HCT116 (cell line): Measurements from ENCODE around the gene CDKL1. TPM values are rescaled to one million over a fixed set of nuclear protein-coding genes. Genes with fewer than 3 reads are reported as not detected.

Source experiments
- ATAC-seq: fragments of 200-7000 bp; cut with Tn5 transposase; 2 replicates; pipeline ENCODE4 v1.9.1; 2020; ENCODE audit warnings: mild to moderate bottlenecking, moderate library complexity
- Bru-seq: library from RNA; stranded (reverse); fragments of 400-500 nt; gene quantifications from one replicate; lab custom pipeline; 2021; lab: Mats Ljungman, UMichigan
- BruChase-seq, 2 experiments: library from RNA; stranded (reverse); fragments of 400-500 nt; gene quantifications; one replicate each; lab custom pipeline; 2021; lab: Mats Ljungman, UMichigan
- BruUV-seq: library from RNA; stranded (reverse); fragments of 400-500 nt; replicated peaks from 2 replicates; lab custom pipeline; 2021; lab: Mats Ljungman, UMichigan
- CTCF ChIA-PET: fragments of 300-600 bp; sonication (Branson Sonifier 250); formaldehyde crosslinking; loops from one replicate; lab custom pipeline; 2021; ENCODE audit warnings: antibody characterized with exemption; lab: Charles Lee
- POLR2A ChIA-PET: fragments of 300-600, 350-600 bp; sonication (Branson Sonifier 250); formaldehyde crosslinking; loops from one replicate; lab custom pipeline; 2021; ENCODE audit warnings: antibody characterized with exemption; lab: Charles Lee
- RAD21 ChIA-PET, 2 experiments: fragments of 300-600 bp; sonication (Branson Sonifier 250); formaldehyde crosslinking; loops; one replicate each; lab custom pipeline; 2023; ENCODE audit warnings: low total read pairs in 2 of 2; ENCODE audit not compliant: uncharacterized antibody in 2 of 2, unreplicated experiment in 2 of 2, low non-redundant PET in 1 of 2; lab: Charles Lee
- DNase-seq: peaks from one replicate; pipeline ENCODE4 v3.0.0-alpha.2; 2010; ENCODE audit warnings: low read depth, low spot score
- H2AFZ ChIP-seq: fragments of 200-600 bp; shearing (Covaris generic), sonication (generic); 2 replicates; pipeline ENCODE4 v1.6.1; 2017; ENCODE audit warnings: low read depth, mixed run types, mixed read lengths, antibody characterized with exemption, low read length; ENCODE audit not compliant: poor library complexity, severe bottlenecking
- H3K27ac ChIP-seq: 2 replicates; pipeline ENCODE4 v1.5.1; 2012; ENCODE audit warnings: low read depth, low read length
- H3K27me3 ChIP-seq: fragments of 200-600 bp; sonication (generic); 2 replicates; pipeline ENCODE4 v1.6.1; 2016; ENCODE audit warnings: mixed run types, low read length, mixed read lengths; ENCODE audit not compliant: insufficient read depth
- H3K36me3 ChIP-seq, 2 experiments: fragments of 200-500 bp in 1 of 2; fragments of 200-600 bp in 1 of 2; sonication (Bioruptor generic) in 1 of 2; sonication (generic) in 1 of 2; 2 replicates each; pipeline versions ENCODE4 v1.5.1 to v1.6.1; 2014 to 2016; ENCODE audit warnings: low read length in 2 of 2, inconsistent platforms in 1 of 2, mixed read lengths in 1 of 2, mixed run types in 1 of 2; ENCODE audit not compliant: insufficient read depth in 2 of 2, control insufficient read depth in 1 of 2
- H3K4me1 ChIP-seq, 2 experiments: fragments of 200-600 bp in 1 of 2; sonication (generic) in 1 of 2; 2 replicates each; pipeline versions ENCODE4 v1.5.1 to v1.6.1; 2012 to 2017; ENCODE audit warnings: low read length in 2 of 2, inconsistent platforms in 1 of 2, mild to moderate bottlenecking in 1 of 2, mixed read lengths in 1 of 2, mixed run types in 1 of 2, moderate library complexity in 1 of 2; ENCODE audit not compliant: insufficient read depth in 2 of 2, control insufficient read depth in 1 of 2
- H3K4me2 ChIP-seq: fragments of 200-600 bp; sonication (generic); 2 replicates; pipeline ENCODE4 v1.6.1; 2017; ENCODE audit warnings: mixed run types, low read length, mixed read lengths
- H3K4me3 ChIP-seq, 2 experiments: fragments of 200-600 bp in 1 of 2; sonication (generic) in 1 of 2; replicated peaks in 1 of 2; 2 replicates each; pipeline ENCODE4 v1.5.1; 2011 to 2016; ENCODE audit warnings: low read length in 2 of 2, control low read depth in 1 of 2, low read depth in 1 of 2, mild to moderate bottlenecking in 1 of 2, mixed read lengths in 1 of 2, mixed run types in 1 of 2
- H3K79me2 ChIP-seq: fragments of 200-600 bp; sonication (generic); 2 replicates; pipeline ENCODE4 v1.6.1; 2017; ENCODE audit warnings: mild to moderate bottlenecking, mixed run types, low read length, moderate library complexity, mixed read lengths; ENCODE audit not compliant: insufficient read depth
- H3K9ac ChIP-seq: fragments of 200-600 bp; sonication (generic); 2 replicates; pipeline ENCODE4 v1.6.1; 2016; ENCODE audit warnings: low read length, mixed read lengths
- H3K9me2 ChIP-seq: fragments of 200-600 bp; sonication (generic), shearing (Covaris generic); 2 replicates; pipeline ENCODE4 v1.6.1; 2017; ENCODE audit warnings: mixed run types, mild to moderate bottlenecking, moderate library complexity; ENCODE audit not compliant: insufficient read depth
- H3K9me3 ChIP-seq, 2 experiments: fragments of 200-500 bp in 1 of 2; fragments of 200-600 bp in 1 of 2; sonication (Bioruptor generic) in 1 of 2; sonication (generic) in 1 of 2; 2 replicates each; pipeline ENCODE4 v1.6.1; 2014 to 2017; ENCODE audit warnings: low read length in 2 of 2, mixed read lengths in 2 of 2, inconsistent platforms in 1 of 2, low read depth in 1 of 2, mild to moderate bottlenecking in 1 of 2, mixed run types in 1 of 2, moderate library complexity in 1 of 2; ENCODE audit not compliant: control insufficient read depth in 1 of 2, insufficient read depth in 1 of 2
- H4K20me1 ChIP-seq: fragments of 200-600 bp; sonication (generic), shearing (Covaris generic); 2 replicates; pipeline ENCODE4 v1.6.1; 2017; ENCODE audit warnings: mixed run types, mild to moderate bottlenecking, moderate library complexity; ENCODE audit not compliant: insufficient read depth
- POLR2A ChIP-seq: IDR thresholded peaks from 2 replicates; pipeline ENCODE4 v1.7.0; 2011; ENCODE audit warnings: borderline replicate concordance; ENCODE audit not compliant: insufficient read depth, insufficient read length; ENCODE audit errors: extremely low read depth
- SIN3A ChIP-seq: IDR thresholded peaks from 2 replicates; pipeline ENCODE4 v1.6.1; 2012; ENCODE audit warnings: low read depth
- ZFX ChIP-seq: fragments of 450-650 bp; IDR thresholded peaks from 2 replicates; pipeline ENCODE4 v1.6.1; 2017
- intact Hi-C: fragments of 100-400 bp; cut with micrococcal nuclease; formaldehyde crosslinking; loops from 2 replicates; pipeline ENCODE4 v1.10.0; 2022
- long read RNA-seq: library from polyadenylated mRNA; unstranded; transcript quantifications from one replicate; pipeline ENCODE4 v2.0.0, GENCODE V29; 2021; ENCODE audit not compliant: unreplicated experiment
- polyA plus RNA-seq: library from polyadenylated mRNA; unstranded; fragments of >200 nt; gene quantifications from 2 replicates; pipeline ENCODE4 v1.2.1, GENCODE V29; 2012; ENCODE audit warnings: missing spikeins
- total RNA-seq: library from RNA; stranded (reverse); gene quantifications from one replicate; pipeline ENCODE4 v1.2.1, GENCODE V29; 2021; ENCODE audit not compliant: unreplicated experiment
- TF ChIP-seq, protein P1 (sequence below): IDR thresholded peaks from 2 replicates; pipeline ENCODE4 v1.6.1; 2011; ENCODE audit warnings: mild to moderate bottlenecking, low read length, moderate library complexity; ENCODE audit not compliant: insufficient replicate concordance; ENCODE audit errors: extremely low read depth
- TF ChIP-seq, protein P2 (sequence below): IDR thresholded peaks from 2 replicates; pipeline ENCODE4 v1.6.1; 2012

Gene CDKL1
- total RNA-seq (7.1 TPM), Bru-seq, nascent RNA (percentile 52 among the genes with signal in this experiment), BruChase-seq, experiment 1, labeled RNA remaining after a 6-hour chase (percentile 49 among the genes with signal in this experiment), BruChase-seq, experiment 2, labeled RNA remaining after a 2-hour chase (percentile 52 among the genes with signal in this experiment)
- 5.2 and 6.2 TPM in 2 replicates for polyA plus RNA-seq
- long read RNA-seq, partial matches to known transcripts = 0 of 5 reads
- long read RNA-seq, other reads (novel, unspliced or antisense) = 5 of 5 reads

DNA sequence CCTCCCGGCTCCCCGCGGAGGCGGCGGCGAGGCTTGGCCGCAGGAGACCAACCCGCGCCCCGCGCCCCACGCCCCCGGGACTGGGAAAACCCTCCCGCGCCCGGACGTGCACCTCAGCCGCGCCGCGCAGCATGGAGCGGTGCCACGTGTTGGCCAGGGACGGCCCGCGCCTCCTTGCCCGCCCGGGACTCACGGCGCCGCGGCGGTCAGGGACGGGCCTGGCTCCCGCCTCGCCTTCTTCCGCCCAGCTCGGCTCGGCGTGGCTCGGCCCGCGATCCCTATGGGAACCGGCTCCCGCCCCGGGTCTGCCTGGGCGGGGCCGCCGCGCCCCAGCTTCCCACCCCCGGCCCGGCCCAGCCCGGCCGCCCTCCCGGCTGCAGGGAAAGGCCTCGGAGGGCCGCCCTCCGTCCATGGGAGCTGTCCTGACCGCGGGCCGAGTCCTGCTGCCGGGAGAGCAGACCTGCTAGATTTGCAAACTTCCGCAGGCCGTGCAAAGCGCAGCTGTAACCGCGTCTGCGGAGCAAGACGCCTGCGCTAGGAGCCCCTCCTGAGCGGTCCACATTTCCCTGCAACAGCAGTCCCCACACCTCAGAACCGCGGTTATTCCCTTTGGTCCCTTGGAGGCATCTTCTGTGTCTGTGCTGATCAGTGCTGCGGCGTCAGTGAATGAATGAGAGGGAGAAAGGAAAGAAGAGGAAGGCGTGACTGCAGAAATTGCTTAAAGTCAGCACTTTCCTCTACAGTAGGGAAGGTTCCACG, at the start of gene CDKL1:
Gene CDKL1 (minus strand): TSS at position 251 of the 759 bp plus-strand sequence. CDS start 1,013 bp downstream, outside the sequence.
- H3K4me2 ChIP-seq = peak within 1 kb of the TSS; percentile 84
- peak within 1 kb of the TSS; percentile 75 for H3K9ac ChIP-seq
- RAD21 ChIA-PET = no interaction called here
- CTCF ChIA-PET = interaction anchor here (0.6 to 1.5 kb wide), 2 partner anchors 76 to 84 kb away, joined by 3 to 4 read pairs; no protein-coding TSS in a partner anchor
- peak within 1 kb of the TSS; percentile 54 to 67 for H3K4me3 ChIP-seq
- no peaks in the 10 kb centered on the region for H3K9me2 ChIP-seq
- TF ChIP-seq, protein P1, sequence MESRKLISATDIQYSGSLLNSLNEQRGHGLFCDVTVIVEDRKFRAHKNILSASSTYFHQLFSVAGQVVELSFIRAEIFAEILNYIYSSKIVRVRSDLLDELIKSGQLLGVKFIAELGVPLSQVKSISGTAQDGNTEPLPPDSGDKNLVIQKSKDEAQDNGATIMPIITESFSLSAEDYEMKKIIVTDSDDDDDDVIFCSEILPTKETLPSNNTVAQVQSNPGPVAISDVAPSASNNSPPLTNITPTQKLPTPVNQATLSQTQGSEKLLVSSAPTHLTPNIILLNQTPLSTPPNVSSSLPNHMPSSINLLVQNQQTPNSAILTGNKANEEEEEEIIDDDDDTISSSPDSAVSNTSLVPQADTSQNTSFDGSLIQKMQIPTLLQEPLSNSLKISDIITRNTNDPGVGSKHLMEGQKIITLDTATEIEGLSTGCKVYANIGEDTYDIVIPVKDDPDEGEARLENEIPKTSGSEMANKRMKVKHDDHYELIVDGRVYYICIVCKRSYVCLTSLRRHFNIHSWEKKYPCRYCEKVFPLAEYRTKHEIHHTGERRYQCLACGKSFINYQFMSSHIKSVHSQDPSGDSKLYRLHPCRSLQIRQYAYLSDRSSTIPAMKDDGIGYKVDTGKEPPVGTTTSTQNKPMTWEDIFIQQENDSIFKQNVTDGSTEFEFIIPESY = no peak
- peak; percentile 95 for TF ChIP-seq ZFX
- TF ChIP-seq POLR2A = peak; percentile 33
- TF ChIP-seq, protein P2, sequence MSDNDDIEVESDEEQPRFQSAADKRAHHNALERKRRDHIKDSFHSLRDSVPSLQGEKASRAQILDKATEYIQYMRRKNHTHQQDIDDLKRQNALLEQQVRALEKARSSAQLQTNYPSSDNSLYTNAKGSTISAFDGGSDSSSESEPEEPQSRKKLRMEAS = peak; percentile 91
- 0 out of 2 replicates have a peak, but pooled peaks have one; percentile 24 for TF ChIP-seq SIN3A
- no peaks in the 10 kb centered on the region for H3K79me2 ChIP-seq
- DNase-seq (no peak), ATAC-seq (peak; percentile 84)
- POLR2A ChIA-PET = interaction anchor here (1.2 kb wide), 1 partner anchor 534 kb away, joined by 3 read pairs; no protein-coding TSS in a partner anchor
- peak within 1 kb of the TSS; percentile 76 for H2AFZ ChIP-seq
- no peaks in the 10 kb centered on the region for H3K9me3 ChIP-seq
- H3K27ac ChIP-seq = peak within 1 kb of the TSS; percentile 65
- no peaks in the 10 kb centered on the region for H4K20me1 ChIP-seq
- no peaks in the 10 kb centered on the region for H3K27me3 ChIP-seq
- no peaks in the 10 kb centered on the region for H3K36me3 ChIP-seq
- H3K4me1 ChIP-seq = peaks cover 10 to 26% of the 10 kb centered on the region in 2 experiments
- intact Hi-C loops = loop anchor here (5.0 kb wide), 1 partner anchor 75 kb away; no protein-coding TSS in a partner anchor
- BruUV-seq = no TSS peak
